NCI-H460 (cell line): ENCODE results near the gene VAV2. TPM values are rescaled to one million over a fixed set of nuclear protein-coding genes. Genes with fewer than 3 reads are reported as not detected.

Experiments
- DNase-seq: peaks from one replicate; pipeline ENCODE4 v3.0.0-alpha.2; 2016; ENCODE audit warnings: low read depth; ENCODE audit errors: extremely low read depth
- total RNA-seq: library from RNA; depleted of rRNA; stranded (reverse); fragments of >200 nt; shearing (Covaris generic); gene quantifications from 2 replicates; pipeline ENCODE4 v1.2.3, GENCODE V29; 2014

The VAV2 gene
- total RNA-seq, 1 experiment from 2014 or later, result 6.0 TPM

DNA sequence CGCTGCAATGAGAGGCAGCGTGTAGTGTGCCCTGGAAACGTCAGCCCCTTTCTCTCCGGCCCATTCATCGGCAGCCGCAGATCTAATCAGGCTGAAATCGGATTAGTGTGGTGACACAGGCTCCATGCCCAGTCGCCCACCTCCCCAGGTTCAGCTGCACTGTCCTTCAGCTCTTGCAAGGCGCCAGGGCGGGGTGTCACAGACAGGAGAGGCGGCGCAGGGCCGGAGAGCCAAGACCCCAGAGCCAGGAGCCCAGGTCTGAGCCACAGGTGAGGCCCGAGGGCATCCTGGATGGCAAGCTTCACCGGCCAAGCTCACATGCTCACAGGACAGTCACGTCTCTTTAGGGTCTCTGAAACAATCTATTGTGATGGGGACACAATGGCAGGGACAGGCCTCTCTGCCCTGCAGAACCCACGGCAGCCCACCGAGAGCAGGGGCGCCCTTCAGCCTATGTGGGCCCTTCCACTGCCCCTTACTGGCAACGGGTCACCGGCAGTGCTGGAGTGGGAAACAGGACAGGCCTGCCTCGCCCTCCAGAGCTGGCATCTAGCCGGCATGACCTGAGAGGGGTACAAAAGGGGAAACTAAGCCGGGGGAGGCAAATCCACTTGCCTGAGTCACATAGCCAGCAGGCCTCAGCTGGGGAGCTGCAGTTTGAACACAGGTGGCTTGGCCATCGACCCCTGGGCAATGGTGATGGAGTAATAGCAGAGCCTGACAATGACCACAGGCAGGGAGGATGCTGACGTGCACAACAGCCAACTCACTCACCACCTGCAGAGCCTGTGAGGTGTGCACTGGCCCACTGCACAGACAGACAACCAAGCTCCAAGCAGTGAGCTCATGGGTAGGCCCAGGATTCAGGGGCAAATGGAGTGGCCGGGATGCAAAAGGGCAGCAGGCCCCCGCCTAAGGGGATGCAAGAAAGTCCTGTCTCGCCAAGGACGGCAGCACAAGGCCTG is 48.1 kb downstream of the VAV2 start:
- no peak for DNase-seq

DNA sequence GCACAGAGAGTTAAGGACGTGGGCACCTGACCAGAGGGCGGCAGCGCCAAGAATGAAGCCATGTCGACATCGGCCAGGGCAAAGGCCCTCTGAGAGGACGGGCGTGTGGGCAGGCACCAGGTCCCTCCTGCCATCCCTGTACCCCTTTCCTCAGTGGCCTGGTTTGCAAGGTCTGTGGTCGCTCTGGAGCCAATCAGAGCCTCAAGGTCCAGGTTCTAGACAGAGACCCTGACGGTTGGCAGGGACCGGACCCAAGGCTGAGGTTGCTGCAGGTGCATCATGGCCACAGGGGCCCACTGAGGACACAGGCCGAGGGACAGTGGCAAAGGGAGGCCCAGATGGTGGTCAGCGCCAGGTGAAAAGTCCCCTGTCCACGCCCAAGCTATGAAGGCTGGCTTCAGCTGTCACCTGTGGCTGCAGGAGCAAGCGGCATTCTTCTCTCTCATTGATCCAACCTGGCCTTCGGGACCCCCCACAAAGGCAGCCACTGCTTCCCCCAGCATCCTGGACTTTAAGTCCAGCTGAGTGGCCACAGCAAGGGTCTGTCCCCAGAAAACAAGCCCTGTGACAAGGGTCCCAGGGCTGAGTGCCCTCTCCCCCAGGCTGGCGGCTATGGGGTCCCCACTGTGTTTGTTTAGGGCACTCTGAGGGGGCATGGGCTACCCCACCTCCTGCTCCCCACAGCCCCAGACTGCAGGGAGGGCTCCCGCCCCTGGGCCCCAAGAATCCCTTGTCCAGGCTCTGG is 48.9 kb downstream of the VAV2 start:
- no peak for DNase-seq

DNA sequence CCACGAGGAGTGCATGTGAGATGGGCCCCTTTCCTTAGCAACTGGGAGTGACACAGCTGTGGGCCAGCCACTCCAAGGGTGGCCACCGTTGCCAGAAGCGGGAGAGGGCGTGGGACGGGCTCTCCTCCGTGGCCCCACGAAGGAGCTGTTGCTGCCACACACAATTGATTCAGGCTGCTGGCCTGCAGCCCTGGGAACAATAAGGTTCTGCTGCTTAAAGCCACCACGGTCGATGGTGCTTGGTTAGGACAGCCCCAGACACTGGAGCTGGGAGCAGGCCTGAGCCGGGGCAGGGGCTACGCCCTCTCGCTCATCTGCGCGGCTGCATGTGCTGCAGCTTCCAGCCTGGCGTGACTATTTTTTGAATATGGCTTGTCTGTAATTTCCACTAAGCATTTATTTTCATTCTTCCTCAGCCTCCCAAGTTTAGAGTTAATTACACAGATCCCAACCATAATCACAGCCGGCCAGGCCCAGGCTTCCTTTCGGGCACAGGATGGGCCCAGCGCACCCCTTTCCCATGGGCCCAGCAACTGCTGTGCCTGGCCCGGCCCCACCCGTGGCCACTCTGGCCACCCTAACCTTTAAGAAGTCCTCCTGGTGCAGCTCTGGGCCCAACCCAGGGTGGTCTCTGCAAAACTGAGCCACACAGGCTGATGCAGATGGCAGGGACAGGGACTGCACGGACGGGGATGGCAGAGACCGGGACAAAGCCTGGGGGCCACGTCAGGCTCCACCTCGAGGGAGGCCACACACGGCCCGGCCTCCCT is 49.7 kb downstream of the VAV2 start:
- DNase-seq, result no peak

DNA sequence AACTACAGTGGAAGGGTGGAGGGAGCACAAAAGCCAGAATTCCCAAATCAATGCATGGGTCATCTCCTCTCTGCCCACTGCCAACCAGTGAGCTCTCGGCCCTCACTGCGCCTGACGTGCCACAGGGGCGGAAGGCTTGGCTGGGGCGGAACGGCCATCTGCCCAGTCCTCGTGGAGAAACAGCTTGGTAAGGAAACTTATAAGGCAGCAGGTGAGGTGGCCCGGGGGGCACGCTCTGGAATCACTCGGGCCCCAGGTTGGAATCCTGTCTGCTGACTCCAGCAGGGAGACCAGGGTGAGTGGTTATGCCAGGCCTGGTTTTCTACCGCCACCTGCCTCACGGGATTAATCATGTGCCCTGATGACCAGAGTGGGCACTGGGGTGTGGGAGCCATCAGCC is 52.3 kb downstream of the VAV2 start:
- no peak for DNase-seq

DNA sequence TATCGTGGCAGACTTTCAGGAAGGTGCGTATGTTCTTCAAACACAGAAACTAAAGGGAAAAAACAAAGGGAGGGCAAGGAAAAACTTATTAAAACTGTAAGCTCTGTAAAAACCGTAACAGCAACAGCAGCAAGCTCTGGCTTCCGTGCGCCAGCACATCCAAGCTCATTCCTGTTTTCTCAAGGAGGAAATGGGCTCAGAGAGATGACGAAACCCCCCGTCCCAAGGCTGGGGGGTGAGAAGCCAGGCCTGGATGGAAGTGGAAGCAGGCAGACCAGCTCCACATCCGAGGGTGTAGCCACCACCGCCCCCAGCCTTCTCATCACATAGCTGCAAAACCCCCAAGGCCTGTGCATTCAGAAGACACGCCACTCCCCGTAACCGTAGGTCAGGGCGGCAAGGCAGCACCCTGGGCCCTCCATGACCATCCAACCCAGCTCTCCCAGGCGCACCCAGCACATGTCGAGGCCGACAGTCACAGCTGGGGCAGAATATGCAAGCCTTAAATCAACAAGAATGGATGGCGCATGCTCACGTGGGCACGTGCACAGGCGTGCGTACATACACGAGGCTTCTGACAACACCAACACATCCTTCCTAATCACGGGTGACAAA is 52.8 kb downstream of the VAV2 start:
- no peak for DNase-seq

DNA sequence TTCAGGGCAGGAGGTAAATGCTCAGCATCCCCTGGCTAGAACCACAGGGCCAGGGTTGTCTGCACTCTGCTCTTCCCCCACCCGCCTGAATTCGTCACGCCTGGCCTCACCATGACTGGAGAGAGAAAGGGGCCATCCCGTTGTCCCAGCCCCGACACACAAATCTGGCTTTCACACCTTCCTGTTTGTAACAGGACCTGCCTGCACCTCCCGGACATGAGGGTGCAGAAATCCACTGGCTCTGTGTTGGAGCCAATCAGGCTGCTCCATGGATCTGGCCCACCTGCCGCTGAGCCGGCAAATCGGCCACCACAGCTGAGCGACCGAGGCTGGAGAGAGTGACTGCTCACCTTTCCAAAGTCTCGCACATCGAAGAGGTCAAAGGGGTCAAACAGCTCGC is 53.4 kb downstream of the VAV2 start:
- no peak for DNase-seq

DNA sequence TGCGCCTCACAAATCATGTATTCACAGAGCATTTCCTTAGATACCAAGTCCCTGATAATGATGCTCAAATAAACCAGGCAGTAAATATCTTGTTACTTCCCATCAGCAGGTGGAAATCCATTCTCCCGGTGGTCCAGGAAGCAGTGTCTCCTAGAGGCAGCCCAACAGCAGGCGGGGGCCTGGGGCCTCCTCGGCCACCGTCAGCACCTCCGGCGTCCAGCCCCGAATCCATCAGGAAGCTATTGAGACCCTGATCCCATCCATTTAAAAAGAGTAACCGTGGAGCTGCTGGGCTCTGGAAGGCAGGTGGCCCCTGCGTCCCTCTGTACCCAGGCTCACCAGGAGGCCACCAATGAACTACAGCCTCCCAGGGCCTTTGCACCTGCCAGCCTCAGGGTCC is 54.0 kb downstream of the VAV2 start:
- DNase-seq, result no peak

DNA sequence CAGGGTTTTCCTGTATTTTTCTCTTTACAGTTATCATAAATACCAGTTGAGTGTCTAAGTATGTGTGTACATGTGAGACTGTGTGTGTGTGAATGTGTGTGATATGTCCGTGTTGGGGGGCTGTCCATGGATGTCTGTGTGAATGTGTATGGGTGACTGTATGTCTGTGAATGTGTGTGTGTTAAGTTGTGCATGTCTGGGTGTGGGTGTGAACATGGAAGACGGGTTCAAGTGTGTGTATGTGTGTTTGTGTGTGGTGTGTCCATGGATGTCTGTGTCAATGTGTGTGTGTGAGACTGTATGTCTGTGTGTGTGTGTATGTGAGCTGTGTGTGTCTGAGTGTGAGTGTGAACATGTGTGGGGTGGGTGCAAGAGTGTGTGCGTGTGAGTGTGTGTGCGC is 55.0 kb downstream of the VAV2 start:
- no peak for DNase-seq

DNA sequence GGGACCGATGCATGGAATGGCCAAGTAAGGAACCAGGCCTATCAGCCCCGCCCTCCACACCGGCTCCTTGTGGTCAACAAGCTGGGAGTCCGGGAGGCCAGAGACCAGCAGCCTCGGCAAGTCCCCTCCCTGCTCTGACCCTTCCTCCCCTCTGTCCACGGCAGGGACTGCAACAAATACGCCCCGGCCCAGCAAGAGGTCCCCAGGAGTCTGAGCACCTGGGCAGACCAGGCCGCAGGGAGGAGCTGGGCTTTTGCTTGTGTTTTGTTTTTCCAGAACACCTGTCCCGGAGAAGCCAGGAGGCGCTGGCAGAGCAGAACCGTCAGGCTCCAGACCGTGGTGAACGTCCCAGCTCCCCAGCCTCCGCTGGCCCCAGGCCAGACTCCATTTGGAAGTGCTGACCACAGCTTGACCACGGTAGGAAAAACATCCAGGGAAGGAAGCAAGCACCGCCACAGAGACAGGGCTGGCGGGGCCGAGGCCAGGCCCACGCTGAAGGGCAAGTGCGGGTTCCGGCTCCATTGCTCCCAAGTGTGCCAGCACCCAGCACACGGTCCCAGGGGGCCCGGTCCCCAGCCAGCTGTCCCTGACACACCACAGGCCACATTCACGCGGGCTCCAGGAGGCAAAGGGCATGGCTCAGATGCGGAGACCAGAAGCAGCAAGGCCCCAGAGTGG is 56.7 kb downstream of the VAV2 start:
- no peak for DNase-seq

DNA sequence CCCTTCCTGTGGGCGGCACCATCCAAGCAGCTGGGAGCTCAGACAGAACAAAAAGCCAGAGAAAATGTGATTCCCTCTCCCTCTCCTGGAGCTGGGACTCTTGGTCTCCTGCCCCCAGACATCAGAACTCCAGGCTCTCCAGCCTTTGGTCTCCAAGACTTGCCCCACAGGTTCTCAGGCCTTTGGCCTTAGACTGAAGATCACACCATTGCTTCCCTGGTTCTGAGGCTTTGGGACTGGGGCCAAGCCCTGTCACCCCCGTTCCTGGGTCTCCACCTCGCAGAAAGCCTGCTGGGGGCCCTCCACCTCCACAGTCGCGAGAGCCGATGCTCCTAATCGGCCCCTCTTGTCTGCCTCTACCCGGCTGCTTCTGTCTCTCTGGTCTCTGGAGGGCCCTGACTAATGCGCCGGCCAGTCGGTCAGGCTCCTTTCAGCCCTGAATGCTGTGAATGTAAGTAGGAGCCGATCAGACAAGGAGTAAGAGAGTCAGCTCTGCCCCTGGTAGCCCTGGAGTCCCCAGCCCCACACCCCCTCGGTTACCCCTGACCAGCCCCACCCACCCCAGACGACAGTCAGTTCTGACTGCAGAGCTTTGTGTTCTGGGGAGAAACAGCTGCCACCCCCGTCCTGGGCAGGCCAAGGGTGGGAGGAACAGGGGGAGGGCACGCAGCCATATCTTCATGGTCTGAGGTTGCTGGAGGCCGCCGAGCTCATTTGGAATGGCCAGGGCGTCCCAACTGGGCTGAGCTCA is 57.5 kb downstream of the VAV2 start:
- no peak for DNase-seq

DNA sequence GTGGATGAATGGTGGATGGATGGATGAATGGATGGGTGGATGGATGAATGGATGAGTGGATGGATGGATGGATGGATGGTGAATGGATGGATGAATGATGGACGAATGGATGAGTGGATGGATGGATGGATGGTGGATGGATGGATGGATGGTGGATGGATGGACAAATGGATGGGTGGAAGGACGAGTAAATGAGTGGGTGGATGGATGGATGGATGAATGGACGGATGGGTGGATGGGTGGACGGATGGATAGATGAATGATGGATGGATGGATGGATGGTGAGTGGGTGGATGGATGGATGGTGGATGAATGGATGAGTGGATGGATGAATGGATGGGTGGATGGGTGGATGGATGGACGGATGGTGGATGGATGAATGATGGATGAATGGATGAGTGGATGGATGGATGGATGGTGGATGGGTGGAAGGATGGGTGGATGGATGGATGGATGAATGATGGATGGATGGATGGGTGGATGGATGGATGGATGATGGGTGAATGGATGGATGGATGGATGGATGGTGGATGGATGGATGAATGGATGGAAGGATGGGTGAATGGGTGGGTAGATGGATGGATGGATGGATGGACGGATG is 58.6 kb downstream of the VAV2 start:
- no peak for DNase-seq

DNA sequence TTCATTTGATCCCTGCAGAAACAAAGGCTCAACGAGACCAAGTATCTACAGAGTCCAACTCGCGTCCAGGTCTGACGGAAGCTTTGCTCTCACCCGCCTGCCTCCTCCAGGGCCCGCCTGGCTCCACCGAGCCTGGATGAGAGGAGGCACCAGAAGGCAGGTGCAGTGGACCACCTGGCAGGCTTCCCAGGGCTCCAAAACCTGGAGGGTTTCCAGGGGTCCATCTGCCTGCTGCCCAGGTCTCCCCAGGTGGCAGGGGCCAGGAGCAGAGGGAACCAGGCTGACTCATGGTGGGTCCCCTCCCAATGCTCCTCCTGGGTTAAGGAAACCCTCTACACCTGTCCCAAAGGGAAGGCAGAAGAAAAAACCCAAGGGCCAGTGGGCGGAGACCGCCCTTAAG is 59.5 kb downstream of the VAV2 start:
- no peak for DNase-seq

DNA sequence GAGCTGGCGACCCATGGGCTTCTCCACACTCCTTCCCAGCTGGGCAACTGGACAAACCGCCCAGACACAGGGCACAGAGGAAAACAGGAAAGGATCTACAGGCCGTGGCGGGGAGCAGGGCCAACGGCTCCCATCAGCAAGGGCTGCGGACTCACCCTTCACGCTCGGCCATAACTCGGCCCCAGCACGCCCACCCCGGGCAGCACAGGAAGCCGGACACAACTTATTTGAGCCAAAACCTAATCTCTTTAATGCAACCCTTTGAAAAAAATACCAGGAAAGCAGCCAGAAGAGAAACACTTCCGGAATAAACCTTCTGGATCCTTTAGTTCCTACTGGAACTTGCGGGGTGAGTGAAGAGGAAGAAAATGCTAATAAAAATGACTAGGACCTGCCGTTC is 59.9 kb downstream of the VAV2 start:
- no peak for DNase-seq

DNA sequence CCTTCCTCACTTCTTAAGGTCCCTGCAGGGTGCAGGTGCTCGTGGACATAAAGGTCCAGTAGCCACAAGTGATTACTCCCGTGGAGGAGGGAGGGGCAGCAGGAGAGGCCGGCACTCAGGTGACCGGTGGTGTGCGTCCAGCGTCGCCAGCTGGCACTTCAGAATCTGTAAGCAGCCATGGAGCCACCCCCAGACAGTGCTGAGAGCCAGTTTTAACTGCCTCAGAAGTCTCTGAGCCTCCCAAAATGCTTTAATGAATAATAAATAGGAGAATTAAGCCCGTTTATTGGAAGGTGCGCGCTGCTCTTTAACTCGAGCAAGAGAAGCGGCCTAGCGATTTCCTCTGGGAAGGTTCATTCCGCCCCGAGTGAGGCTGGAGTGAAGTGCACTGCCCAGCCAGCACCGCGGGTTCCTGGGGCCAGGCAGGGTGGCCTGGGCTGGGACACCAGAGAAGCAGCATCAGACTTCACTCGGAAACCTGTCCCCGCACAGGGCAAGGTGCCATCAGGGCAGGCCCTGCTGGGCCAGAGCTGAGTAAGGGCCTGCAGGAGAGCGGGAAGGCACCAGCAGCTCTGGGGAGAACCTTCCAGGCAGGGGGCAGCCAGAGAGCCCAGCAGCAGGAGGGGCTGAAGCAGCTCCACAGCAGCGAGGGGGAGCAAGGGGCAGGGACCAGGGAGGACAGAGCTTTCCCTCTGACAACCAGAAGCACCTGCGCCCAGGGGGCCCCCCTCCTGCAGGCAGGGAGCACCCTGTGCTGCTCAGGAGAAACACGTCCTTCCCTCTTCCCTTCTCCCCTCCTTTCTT is 61.2 kb downstream of the VAV2 start:
- DNase-seq, result no peak

DNA sequence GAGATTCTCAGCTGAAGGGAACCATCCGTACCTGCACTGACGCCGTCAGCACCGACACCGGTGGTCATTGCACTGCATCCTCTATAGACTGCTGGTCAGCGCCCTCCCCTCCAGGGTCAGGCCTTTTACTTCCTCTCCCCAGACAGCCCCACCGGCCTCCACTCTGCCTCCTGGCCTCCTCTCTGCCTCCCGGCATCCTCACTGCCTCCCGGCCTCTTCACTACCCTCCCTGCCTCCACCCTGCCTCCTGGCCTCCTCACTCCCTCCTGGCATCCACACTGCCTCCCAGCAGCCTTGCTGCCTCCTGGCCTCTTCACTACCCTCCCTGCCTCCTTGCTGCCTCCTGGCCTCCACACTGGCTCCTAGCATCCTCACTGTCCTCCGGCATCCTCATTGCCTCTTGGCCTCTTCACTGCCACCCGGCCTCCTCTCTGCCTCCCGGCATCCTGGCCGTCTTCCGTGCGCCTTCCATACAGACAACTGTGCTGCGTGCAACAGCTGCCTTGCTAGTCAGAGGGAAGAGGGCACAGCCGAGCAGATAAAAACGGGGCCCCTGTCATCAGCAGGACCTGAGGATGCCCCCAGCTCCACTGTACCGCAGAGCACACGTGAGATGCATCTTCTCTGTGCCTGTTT is 62.0 kb downstream of the VAV2 start:
- DNase-seq, result no peak

DNA sequence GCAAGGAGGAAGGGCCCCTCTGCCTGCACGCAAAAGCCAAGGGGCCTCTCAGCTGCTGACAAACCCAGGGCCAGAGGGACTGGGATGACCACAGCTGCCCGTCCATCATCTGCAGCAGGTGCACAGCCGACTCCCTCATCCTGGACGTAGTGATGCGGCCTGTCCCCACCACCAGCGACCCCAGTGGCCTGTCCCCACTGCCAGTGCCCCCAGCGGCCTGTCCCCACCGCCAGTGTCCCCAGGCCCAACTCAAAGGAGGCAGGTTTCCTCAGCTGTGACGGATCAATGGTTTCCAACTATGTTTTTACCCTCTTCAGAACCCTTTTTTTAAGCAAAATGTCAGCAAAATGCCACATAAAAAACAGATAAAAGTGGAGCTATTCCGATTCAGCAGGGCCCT is 62.5 kb downstream of the VAV2 start:
- no peak for DNase-seq

DNA sequence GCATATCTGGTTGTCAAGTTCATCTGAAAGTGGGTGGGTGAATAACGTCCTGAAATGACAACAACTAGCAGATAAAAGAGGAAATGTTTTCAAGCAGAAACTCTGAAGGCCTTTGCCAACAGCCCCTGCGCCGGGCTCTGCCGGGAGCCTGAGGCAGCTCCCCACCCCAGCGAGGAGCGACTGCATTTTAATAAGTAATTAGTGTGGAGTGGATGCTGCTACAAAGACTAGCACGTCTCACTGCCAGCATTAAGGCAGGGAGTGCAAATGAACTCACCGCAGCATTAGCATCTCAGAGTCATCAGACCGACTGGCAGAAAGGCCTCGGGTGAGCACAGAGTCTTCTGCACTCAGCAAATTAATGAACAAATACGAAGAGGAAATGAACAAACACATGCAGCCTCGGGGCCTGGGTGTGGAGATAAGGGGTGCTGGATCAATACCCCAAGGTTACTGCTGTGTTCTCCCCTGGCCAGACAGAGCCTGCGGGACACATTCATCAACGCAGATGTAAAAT is 63.8 kb downstream of the VAV2 start:
- no peak for DNase-seq

DNA sequence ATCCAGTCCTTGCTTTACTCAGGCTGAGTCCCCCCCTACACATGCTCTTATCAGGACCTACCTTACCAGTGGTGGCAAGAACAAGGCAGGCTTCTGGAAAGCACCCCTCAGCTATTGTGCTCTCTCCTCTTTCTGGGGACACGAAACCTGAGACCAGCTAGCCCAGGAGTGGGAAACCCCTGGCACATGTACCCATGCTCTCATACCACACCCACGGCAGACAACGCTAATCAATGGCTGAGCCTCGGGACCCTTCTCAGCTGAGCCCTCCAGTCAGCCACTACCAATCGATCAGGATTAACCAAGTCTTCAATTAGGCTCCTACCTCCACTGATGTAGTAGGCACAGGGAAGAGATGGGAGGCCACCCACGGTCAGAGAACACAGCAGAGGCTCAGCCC is 65.1 kb downstream of the VAV2 start:
- no peak for DNase-seq
